Prostate gland (tissue), 2 donors: ENCODE results near the gene ASIC2.

Source experiments
- CTCF ChIP-seq, 4 experiments: fragments of 200-600 bp in 2 of 4; fragments of 450-650 bp in 2 of 4; sonication (generic) in 2 of 4; IDR thresholded peaks; 1 replicate in 3 of 4; 2 replicates in 1 of 4; pipeline ENCODE4 v1.5.1; 2016 to 2019; ENCODE audit warnings: antibody characterized with exemption in 4 of 4, mild to moderate bottlenecking in 2 of 4, moderate library complexity in 2 of 4
- POLR2A ChIP-seq: fragments of 450-650 bp; IDR thresholded peaks from one replicate; pipeline ENCODE4 v1.6.1; 2016; ENCODE audit warnings: antibody characterized with exemption, mild to moderate bottlenecking

DNA sequence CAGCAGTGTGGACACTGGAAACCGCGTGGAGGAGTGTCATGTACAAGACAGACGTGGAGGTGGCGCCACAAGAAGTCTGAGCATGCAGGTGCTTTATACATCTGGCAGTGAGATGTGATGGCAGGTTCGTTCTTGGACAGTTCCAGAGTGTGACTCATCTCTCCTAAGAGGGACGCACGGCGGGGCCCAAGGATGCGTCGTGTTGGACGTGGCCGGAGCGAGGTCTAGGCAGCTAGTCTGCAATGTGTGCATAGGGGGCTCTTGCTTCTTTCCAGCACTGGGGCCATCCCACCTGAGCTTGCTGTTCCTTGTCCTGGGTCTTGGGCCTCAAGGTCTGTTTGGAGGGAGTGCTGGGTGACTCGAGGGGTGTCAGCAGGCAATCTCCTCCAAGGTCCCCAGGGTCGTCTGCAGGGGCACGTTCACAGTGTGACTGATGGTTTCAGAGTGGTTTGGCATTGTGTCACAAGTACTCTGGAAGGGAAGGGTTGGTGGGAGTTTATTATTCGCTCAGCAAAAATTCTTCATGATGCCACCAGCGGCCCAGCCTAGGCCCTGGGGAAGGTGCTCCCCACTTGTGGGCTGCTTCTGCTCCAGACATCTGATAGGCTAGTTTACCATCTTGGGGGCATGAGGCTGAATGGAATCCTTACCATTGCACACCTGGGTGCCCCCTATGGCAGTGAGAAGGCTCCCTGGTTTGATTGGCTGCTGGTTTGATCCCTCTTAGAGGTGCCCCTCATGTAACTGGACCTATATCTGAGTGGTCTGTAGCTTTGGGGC lies 279.3 kb downstream of the ASIC2 start:
- TF ChIP-seq CTCF (IDR thresholded peaks at IDR 0.05) = no peak
- TF ChIP-seq POLR2A = no peak
